ENCODE results near the gene TFF2.

- TF ChIP-seq, protein P1, sequence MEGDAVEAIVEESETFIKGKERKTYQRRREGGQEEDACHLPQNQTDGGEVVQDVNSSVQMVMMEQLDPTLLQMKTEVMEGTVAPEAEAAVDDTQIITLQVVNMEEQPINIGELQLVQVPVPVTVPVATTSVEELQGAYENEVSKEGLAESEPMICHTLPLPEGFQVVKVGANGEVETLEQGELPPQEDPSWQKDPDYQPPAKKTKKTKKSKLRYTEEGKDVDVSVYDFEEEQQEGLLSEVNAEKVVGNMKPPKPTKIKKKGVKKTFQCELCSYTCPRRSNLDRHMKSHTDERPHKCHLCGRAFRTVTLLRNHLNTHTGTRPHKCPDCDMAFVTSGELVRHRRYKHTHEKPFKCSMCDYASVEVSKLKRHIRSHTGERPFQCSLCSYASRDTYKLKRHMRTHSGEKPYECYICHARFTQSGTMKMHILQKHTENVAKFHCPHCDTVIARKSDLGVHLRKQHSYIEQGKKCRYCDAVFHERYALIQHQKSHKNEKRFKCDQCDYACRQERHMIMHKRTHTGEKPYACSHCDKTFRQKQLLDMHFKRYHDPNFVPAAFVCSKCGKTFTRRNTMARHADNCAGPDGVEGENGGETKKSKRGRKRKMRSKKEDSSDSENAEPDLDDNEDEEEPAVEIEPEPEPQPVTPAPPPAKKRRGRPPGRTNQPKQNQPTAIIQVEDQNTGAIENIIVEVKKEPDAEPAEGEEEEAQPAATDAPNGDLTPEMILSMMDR (IDR thresholded peaks at IDR 0.05): no peak
- TF ChIP-seq, protein P2, sequence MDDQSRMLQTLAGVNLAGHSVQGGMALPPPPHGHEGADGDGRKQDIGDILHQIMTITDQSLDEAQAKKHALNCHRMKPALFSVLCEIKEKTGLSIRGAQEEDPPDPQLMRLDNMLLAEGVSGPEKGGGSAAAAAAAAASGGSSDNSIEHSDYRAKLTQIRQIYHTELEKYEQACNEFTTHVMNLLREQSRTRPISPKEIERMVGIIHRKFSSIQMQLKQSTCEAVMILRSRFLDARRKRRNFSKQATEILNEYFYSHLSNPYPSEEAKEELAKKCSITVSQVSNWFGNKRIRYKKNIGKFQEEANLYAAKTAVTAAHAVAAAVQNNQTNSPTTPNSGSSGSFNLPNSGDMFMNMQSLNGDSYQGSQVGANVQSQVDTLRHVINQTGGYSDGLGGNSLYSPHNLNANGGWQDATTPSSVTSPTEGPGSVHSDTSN (IDR thresholded peaks at IDR 0.05): no peak
- no peak for TF ChIP-seq REST (IDR thresholded peaks at IDR 0.05; ENCODE audit: low read depth, low read length)
- TF ChIP-seq RCOR1 (IDR thresholded peaks at IDR 0.05; ENCODE audit: low read length): no peak
Observed at GRCh38 chr21:42305707-42306147, 45.1 kb downstream of the TFF2 start.

Data from SK-N-SH (cell line).